HG02571 (cell line): ENCODE results near the gene JMJD1C.
"Not testable (repeated sequence)": the region's sequence is repeated elsewhere in the genome, so short reads cannot be mapped to it uniquely, and the experiment has no call there.

Experiments used
- ATAC-seq: cut with Tn5 transposase; IDR thresholded peaks from one replicate; pipeline ENCODE4 v1.9.1; 2021; ENCODE audit warnings: mild to moderate bottlenecking, moderate library complexity; ENCODE audit not compliant: unreplicated experiment

Gene JMJD1C

GRCh38 chr10:63199716-63200115 is 266.1 kb downstream of the JMJD1C start:
- ATAC-seq, result no peak

GRCh38 chr10:63197344-63198092 is 268.3 kb downstream of the JMJD1C start:
- no peak for ATAC-seq

DNA sequence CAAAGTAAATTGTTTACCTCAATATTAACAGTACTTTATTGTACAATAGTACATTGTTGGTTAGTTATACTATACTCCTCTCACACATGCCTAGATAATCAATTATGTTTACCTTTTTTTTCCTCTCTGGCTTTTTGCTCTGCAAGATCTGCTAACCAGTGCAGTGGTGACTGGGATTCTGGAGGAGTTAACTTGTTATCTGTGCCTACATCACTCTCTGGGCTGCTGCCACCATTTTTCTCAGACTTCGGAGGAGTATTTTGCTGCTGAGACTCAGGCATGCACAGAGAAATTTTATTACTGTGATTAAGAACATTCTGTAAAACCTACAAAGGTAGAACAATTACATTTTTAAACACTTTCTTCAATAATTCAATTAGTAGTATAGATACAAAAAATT is 273.0 kb downstream of the JMJD1C start:
- ATAC-seq, result no peak

- ATAC-seq, result no peak
Observed at GRCh38 chr10:63175534-63175933, 290.2 kb downstream of the JMJD1C start.

DNA sequence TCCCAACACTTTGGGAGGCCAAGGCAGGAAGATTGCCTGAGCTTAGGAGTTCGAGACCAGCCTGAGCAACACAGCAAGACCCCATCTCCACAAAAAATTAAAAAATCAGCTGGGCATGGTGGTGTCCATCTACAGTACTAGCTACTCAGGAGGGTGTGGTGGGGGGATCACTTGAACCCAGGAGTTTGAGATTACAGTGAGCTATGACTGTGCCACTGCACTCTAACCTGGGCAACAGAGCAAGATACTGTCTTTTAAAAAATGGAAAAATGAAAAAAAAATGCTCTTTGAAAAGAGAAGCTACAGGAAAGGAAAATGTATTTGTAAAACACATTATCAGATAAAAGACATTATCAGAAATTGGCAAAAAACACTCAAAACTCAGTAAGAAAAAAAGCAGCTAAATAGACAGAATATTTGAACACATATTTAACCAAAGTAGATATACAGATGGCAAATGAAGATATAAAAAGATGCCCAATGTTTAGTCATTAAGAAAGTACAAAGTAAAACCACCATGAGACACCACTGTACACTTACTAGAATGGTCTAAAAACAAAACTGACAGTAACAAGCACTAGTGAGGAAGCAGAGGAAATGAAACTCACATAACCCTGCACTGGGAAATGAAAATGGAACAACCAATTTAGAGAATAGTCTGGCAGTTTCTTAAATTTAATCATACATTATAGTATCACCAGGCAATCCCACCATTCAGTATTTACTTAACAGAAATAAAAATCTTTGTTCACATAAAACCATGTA is 292.1 kb downstream of the JMJD1C start:
- peak; percentile 97 for ATAC-seq

- no peak for ATAC-seq
Observed at GRCh38 chr10:63171926-63172325, 293.9 kb downstream of the JMJD1C start.

DNA sequence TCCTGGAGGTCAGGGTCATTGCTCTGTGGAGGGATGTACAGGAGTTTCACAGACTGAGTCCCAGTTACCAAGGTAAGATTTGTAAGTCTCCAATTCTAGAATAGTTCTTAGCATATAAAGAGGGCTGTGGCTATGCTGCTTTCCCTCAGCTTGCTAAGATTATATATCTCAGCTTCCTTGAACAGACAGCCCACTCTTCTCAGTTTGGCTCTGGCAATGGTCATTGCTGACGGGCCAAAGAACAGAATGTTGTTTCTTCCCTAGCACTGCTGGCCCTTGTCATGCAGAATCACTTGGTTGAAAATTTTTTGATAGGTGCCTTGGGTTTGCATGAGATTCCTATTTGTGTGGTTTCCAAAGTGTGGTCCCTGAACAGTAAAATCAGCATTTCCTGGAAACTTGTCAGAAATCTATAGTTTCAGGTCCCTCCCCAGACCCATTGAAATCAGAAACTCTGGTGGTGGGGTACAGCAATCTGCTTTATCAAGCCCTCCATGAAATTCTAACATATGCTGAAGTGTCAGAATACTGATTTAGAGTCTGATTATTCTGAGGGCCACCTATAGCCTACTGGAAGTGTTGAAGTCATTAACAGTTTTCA is 294.4 kb downstream of the JMJD1C start:
- no peak for ATAC-seq

DNA sequence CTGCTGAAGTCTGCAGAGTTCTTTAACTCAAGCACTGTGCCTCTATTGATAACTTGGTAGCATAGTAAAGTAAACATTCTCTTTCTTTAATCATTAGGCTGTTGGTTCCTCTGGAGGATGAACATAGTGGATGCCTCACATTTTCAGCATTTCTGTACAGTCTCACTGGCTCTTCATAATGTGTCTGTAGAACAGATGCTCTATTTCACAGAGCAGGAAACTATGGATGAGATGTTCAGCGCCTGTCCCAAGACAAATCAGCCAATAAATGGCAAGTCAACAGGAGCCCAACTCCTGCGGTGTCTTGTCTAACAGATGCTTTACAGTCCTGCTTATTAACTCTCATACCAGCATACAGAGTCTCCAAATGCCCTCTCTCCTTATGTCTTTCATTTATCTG is 296.2 kb downstream of the JMJD1C start:
- no peak for ATAC-seq

- ATAC-seq, result no peak
Observed at GRCh38 chr10:63168821-63169462, 296.8 kb downstream of the JMJD1C start.

- ATAC-seq, result no peak
Observed at GRCh38 chr10:63166742-63167258, 299.0 kb downstream of the JMJD1C start.

DNA sequence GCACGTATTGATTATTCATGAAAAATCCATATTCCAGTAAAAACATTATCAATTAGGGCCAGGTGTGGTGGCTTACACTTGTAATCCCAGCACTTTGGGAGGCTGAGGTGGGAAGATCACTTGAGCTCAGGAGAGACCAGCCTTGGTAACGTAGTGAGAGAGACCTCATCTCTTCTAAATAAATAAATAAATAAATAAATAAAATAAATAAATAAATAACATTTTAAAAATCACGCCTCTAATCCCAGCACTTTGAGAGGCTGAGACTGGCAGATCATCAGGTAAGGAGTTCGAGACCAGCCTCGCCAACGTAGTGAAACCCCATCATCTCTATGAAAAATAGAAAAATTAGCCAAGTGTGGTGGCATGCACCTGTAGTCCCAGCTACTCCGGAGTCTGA is 300.5 kb downstream of the JMJD1C start:
- ATAC-seq, result no peak

- ATAC-seq, result no peak
Observed at GRCh38 chr10:63164166-63164623, 301.6 kb downstream of the JMJD1C start.

- no peak for ATAC-seq
Observed at GRCh38 chr10:63161592-63161991, 304.2 kb downstream of the JMJD1C start.

DNA sequence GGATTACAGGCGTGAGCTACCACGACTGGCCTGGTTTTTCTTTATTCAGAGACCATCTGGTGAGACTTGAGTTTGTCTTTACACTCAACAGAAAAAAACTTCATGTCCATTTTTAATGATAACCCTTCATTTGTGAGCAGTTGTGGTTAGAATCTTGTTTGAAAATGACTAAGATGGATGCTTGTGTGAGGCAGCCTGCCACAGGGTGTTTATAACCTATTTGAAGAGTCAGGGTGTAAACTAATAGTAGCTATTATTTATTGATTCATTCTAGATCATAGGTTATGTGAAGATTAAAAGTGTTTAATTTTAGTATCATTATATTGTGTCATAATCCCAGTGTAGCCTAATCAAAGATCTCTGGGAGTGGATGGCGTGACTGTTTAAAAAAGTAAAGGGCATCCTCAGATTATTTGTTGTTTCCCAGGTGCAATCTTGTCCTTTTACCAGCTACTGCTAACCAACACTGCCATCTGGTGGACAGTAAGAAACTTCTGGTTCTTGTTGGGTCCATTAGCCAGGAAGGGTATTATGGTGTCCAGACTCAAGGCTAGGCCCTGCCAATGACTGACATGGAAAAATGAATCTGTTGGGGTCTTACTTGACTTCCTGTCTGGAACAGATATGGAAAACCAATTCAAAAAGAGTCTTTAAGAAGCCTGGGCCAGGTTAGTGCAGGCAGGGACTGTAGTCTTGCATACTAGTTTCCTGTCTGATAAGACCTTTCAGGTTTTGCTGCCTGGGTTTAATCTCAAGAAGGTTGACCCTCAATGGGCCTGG is 307.7 kb downstream of the JMJD1C start:
- peak; percentile 66 for ATAC-seq

DNA sequence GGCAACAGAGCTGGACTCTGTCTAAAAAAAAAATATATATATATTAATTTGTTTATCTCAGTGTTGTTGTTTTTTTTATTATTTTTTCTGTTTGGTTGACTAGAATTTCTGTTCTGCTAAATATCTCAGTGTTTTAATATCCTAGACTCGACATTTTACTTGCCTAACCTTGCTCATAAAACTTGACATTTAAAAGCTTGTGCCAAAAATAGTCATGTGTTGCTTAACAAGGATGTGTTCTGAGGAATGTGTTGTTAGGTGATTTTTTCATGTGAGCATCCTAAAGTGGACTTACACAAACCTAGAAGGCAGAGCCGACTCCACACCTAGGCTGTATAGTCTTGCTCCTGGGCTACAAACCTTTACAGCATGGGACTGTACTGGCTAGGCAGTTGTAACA is 309.5 kb downstream of the JMJD1C start:
- ATAC-seq, result no peak

DNA sequence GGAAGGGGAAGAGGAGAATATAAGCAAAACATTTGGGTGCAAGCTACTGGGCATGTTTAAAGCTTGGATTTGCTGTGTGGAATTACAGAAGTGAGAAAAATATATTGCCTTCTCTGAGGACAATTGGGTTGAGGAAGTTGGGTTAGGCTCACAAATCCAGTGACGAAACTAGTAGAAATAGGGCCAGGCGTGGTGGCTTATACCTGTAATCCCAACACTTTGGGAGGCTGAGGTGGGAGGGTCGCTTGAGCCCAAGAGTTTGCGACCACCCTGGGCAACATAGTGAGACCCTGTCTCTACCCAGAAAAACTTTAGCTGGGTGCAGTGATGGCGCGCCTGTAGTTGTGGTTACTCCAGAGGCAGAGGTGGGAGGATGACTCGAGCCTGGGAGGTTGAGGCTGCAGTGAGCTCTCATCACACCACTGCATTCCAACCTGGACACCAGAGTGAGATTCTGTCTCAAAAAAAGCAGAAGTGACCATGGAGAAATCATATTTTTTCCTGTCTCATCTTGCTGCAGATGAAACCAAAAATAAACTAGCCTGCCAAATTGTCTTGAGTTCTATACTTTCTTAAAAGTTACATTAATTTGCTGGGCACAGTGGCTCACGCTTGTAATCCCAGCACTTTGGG is 310.3 kb downstream of the JMJD1C start:
- ATAC-seq, result no peak

- ATAC-seq, result no peak
Observed at GRCh38 chr10:63154546-63155387, 311.0 kb downstream of the JMJD1C start.

DNA sequence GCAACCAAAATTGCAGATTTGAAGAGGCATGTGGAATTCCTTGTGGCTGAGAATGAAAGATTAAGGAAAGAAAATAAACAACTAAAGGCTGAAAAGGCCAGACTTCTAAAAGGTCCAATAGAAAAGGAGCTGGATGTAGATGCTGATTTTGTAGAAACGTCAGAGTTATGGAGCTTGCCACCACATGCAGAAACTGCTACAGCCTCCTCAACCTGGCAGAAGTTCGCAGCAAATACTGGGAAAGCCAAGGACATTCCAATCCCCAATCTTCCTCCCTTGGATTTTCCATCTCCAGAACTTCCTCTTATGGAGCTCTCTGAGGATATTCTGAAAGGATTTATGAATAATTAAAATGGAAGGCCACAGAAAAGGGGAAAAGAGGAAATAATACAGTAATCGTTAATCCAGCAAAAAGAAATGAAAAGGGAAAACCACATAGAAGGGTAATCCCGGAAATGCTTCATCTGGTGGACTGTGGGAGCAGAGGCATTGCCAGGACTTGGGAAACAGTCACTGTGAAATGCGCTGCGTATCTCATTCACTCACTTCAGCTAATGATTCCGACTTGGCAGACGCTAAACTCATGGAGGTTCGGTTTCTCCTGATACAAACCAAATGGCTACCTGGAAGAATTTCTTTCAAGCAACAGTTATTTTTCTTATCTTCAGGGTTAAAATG is 311.8 kb downstream of the JMJD1C start:
- ATAC-seq, result not testable (repeated sequence)
